Liver (tissue), 3 donors: ENCODE measurements around the gene CCDC81.

Source experiments
- CTCF ChIP-seq: fragments of 150-350 bp; IDR thresholded peaks from 2 replicates; pipeline ENCODE4 v1.5.1; 2017; ENCODE audit warnings: improper control_type of control experiment, low read depth, low read length; ENCODE audit not compliant: missing input control
- GABPA ChIP-seq, 2 donors: IDR thresholded peaks in 1 of 2; conservative IDR thresholded peaks in 1 of 2; 2 replicates each; pipeline ENCODE4 v1.6.1; 2016; ENCODE audit warnings: antibody characterized with exemption in 2 of 2, mild to moderate bottlenecking in 1 of 2, moderate library complexity in 1 of 2
- RAD21 ChIP-seq, 2 donors: IDR thresholded peaks; 2 replicates each; pipeline ENCODE4 v1.6.1; 2016; ENCODE audit warnings: antibody characterized with exemption in 2 of 2, mild to moderate bottlenecking in 2 of 2
- REST ChIP-seq: IDR thresholded peaks from 2 replicates; pipeline ENCODE4 v1.6.1; 2016; ENCODE audit warnings: antibody characterized with exemption, mild to moderate bottlenecking
- SP1 ChIP-seq: IDR thresholded peaks from 2 replicates; pipeline ENCODE4 v1.6.1; 2018; ENCODE audit warnings: antibody characterized with exemption, mild to moderate bottlenecking
- TAF1 ChIP-seq: conservative IDR thresholded peaks from 2 replicates; pipeline ENCODE4 v1.6.1; 2016; ENCODE audit warnings: antibody characterized with exemption, mild to moderate bottlenecking
- ZBTB33 ChIP-seq: IDR thresholded peaks from 2 replicates; pipeline ENCODE4 v1.6.1; 2016; ENCODE audit warnings: antibody characterized with exemption
- donor health status: healthy.
- donor health status: healthy.

GRCh38 chr11:86440305-86440716 lies 65.6 kb downstream of the CCDC81 start:
- TF ChIP-seq TAF1 (no peak), GABPA (IDR thresholded peaks at IDR 0.05 in 1 of 2, conservative IDR thresholded peaks at IDR 0.05 in 1 of 2) (no peak), RAD21 (IDR thresholded peaks at IDR 0.05) (no peak), CTCF (no peak), ZBTB33 (no peak), SP1 (peak; percentile 12), REST (no peak)
